Left forelimb (tissue), 1 donor: Measurements from ENCODE around the gene SMIM1.
"Not testable (repeated sequence)": the region's sequence is repeated elsewhere in the genome, so short reads cannot be mapped to it uniquely, and the experiment has no call there.

Experiments
- DNase-seq: peaks from one replicate; pipeline ENCODE4 v3.0.0-alpha.2; 2018; ENCODE audit warnings: low spot score

The SMIM1 gene

DNA sequence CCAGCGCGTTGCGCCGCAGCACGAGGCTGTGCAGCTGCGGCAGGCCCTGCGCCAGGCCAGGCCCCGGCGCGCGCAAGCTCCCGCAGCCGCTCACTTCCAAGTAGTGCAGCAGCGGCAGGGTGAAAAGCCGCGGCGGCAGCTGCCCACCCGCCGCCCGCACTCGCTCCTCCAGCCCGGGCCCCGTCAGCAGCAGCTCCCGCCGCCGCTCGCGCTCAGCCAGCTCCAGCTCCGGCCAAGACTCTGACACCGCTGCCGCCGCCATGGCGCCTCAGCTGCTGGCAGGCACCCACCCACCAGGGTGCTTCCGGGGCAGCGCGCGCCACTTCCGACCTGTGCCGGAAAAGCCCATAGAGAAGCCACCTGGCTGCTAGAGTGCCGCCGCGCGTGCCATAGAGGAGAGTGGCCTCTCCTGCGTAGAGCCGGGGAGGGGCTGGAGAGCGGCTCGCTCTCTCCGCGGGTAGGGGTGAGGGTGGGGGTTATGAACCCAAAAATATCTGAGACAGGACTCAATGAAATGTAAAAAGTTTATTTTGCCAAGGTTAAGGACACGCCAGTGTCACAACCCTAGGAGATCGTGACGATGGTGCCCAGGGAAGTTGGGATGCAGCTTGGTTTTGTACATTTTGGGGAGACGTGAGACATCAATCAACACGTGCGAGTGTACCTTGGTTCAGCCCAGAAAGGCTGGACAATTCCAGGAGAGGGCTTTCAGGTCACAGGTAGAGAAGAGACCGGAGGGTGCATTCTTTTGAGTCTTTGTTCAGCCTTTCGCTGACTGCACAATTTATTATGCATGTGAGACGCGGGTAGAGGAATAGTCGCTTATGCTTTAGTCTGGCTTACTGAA, 23.9 kb downstream of the SMIM1 start, which contains the start of gene LRRC47:
LRRC47 (minus strand) TSS at position 284 of the 847 bp plus-strand sequence; CDS start at position 262, 22 bp downstream.
- DNase-seq, result peak; percentile 95

DNA sequence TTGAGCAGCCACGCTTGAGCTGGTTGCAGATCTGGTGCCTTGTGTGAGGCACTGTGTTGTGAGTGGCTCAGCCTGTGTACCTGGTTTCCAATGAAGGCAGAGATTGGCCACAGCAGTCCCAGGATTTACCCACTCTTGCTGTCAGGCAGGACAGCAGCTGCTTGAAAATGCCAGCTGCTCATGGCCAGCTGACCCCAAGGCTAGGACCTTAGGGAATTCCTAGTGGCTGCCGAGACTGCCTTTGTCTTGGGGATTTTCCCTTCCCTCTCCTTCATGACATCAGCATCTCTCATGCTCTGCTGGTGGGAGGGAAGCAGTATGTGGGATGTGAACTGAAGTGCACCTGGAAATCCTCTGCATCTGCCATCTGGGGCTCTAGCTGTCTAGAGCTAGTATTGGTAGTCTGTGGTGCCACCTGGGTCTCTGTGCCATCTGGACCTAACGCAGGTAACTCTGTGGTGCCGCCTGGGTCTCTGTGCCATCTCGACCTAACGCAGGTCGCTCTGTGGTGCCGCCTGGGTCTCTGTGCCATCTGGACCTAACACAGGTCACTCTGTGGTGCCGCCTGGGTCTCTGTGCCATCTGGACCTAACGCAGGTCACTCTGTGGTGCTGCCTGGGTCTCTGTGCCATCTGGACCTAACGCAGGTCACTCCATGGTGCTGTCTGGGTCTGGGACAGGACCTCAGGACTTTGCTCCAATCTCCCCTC, 27.6 kb downstream of the SMIM1 start:
- no peak for DNase-seq

DNA sequence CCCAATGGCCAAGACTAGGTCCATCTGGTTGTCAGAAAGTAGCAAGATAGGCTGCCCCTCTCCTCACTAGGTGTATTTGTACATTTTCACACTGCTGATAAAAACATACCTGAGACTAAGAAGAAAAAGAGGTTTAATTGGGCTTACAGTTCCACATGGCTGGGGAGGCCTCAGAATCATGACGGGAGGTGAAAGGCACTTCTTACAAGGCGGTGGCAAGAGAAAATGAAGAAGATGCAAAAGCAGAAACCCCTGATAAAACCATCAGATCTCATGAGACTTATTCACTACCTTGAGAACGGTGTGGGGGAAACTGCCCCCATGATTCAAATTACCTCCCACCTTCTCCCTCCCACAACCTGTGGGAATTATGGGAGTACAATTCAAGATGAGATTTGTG, 28.2 kb downstream of the SMIM1 start:
- not testable (repeated sequence) for DNase-seq

DNA sequence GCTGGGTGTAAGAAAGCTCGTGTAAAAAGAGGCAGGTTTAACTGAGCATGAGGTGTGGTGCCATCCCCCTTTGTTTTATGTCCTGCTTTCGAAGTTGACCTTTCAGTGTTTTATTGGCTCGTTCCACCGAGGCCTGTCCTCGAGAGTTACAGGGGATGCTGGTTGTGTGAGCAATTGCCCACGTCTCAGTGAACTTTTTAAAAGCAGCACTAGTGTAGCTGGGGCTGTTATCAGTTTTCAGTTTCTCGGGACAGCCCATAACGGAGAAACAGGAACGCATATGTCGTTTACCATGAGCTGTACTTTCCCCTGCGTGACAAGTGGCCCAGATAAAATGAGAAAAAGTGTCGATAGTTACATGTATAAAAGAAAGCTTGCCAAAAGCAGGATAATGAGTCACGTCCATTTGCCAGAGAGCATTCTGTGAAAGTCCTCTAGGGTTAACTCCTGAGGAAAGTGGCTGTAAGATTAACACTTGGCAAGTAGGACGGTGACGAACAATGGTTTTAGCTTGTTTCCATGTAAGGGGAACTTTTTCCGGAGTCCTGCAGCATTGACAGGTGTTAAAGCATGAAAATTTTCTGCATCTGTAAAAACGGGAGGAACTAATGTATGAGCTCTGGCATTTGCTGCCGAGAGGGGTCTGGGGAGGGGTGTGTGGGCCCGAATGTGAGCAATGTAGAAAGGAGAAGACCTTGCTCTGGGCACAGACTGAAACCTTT, 31.5 kb downstream of the SMIM1 start:
- no peak for DNase-seq

DNA sequence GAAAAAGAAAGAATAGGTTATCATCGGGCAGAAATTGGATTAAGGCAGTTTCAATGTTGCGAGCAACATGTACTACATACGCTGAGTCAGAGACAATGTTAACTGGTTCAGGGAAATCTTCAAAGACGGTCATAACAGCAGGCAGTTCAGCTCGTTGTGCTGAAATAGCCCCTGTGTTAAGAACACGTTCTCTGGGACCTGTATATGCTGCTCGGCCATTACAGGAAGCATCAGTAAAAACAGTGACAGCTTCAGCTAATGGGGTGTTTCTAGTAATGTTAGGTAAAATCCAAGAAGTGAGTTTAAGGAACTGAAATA, 32.0 kb downstream of the SMIM1 start:
- DNase-seq, result not testable (repeated sequence)

DNA sequence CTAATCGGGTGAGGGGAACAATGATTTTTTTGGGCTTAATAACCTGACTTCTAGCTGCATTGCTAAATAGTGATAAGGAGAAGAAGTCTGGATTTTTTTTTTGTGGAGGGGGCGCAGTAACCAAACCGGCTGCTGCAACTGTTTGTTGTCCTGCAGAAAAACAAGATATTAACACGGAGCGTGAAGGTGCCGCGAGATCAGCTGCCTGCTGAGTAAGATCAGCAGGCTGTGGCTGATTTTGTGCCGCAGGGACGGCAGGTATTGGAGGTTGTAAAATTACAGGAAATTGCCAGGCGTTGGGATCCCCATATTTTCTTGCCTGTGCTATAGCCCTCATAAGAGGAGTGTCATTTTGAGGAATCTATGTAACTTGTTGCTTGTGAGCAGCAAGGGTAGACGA, 32.5 kb downstream of the SMIM1 start:
- no peak for DNase-seq

DNA sequence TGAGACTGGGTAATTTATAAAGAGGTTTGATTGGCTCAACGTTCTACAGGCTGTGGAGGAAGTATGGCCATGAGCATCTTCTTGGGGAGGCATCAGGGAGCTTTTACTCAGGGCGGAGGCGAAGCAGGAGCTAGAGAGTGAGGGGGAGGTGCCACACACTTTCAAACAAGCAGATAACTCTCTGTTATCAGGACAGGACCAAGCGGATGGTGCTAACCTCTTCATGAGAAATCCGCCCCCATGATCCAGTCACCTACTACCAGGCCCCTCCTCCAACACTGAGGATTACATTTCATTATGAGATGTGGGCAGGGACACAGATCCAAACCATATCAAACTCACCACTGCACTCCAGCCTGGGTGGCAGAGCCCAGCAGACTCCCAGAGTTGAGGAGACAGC, 35.2 kb downstream of the SMIM1 start:
- peak; percentile 11 for DNase-seq

DNA sequence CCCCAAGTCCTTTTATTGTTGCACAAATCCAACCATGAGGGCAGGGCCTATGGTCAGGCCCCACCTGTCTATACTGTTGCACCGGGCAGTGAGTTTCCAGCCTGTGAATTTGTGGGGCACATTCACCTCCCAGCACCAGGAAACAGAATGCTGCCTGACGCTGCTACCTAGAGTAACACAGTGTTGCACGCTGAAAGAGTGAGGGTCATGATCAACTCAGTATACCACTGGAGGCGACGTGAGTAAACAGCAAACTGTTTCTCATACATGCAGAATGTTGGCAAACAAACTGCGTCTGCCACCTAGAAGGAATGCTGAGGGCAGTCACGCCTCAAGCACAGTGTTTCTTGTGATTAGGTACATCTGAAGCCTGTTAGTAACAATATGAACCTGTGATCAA, 37.1 kb downstream of the SMIM1 start:
- DNase-seq, result no peak

DNA sequence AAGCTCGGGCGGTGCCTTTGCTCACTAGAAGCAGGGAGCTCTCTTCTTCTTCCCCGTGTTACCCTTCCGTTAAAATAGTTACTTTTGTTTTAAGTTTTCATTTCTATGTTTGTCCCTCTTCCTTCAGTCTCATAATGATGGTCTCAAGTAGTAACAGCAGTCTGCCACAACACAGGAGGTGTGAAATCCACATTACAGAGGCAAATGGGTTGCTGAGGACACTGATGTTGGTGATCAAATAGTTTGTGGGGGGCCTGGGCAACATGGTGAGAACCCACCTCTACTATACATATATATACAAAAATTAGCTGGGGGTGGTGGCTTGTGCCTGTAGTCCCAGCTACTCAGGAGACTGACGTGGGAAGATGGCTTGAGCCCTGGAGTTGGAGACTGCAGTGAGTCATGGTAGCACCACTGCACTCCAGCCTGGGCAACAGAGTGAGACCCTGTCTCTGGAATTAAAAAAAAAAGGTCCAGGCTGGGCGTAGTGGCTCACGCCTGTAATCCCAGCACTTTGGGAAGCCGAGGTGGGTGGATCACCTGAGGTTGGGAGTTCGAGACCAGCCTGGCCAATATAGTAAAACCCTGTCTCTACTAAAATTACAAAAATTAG, 37.7 kb downstream of the SMIM1 start:
- peak; percentile 30 for DNase-seq

DNA sequence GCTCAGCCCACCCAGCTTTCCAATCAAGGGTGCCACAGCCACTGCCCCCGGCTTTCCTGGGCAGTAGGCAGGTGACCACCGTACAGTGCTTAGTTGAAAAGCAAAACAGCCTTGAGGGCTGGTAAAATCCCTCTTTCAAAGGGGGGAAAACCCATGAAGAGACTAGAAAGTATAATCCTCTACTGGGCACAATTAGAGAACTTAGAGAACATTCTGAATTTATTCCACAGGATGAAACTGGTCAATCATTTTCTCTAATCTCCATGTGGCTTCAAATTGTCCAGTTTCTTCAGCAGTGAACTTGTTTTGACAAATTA, 39.0 kb downstream of the SMIM1 start:
- no peak for DNase-seq

DNA sequence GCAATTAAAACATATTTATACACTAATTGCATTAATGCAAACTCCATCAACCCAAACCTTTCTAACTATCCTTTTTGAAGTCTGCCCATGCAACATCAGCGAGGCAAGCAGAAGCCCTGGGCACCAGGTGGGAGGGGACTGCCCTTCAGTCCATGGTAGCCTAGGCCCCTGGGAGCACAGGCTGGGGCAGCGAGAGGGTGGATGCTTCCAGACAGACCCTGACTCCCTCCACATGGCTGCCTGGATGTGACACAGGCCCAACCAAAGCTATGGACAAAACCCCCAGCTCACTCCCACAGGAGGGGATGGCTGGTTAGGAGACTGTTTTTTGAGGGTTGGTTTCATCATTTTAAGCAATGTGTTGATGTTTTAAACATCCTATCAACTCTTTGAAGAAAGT, 41.5 kb downstream of the SMIM1 start:
- peak; percentile 22 for DNase-seq

DNA sequence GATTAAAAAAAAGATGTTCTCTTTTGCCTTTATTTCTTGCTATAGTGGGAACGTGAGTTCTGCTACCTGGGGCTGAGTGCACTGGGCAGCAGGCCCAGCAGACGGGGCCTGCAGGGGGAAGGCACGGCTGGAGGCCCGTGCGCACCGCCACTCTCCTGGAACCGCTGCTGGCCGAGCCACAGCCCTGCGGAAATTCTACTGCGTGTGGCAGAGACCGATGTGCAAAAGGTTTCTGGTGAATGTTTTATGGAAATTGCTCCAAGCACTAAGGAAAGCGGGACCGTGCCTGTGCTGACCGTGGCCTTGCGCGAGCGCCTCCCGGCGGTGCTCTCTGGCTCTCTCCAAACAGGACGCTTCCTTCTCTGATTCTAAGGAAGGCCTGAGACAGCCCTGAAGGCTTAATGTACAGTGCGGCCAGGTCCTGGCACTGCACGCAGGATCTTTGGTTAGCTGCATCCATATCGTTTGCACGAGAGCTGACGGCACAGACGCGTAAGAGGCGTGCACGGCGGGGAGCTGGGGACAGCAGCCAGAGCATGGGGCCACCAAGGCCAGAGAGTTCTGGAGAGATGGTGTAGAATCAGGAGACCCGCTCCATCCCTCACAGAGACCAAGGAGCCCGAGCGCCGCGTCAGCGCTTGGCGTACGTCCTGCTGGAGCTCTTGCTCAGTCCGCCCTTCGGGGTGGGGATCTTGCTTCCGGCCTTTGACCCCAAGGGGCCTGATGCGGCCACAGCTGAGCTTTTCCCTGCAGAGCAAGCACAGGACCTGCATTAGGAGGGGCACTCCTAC, 42.4 kb downstream of the SMIM1 start:
- peak; percentile 62 for DNase-seq

DNA sequence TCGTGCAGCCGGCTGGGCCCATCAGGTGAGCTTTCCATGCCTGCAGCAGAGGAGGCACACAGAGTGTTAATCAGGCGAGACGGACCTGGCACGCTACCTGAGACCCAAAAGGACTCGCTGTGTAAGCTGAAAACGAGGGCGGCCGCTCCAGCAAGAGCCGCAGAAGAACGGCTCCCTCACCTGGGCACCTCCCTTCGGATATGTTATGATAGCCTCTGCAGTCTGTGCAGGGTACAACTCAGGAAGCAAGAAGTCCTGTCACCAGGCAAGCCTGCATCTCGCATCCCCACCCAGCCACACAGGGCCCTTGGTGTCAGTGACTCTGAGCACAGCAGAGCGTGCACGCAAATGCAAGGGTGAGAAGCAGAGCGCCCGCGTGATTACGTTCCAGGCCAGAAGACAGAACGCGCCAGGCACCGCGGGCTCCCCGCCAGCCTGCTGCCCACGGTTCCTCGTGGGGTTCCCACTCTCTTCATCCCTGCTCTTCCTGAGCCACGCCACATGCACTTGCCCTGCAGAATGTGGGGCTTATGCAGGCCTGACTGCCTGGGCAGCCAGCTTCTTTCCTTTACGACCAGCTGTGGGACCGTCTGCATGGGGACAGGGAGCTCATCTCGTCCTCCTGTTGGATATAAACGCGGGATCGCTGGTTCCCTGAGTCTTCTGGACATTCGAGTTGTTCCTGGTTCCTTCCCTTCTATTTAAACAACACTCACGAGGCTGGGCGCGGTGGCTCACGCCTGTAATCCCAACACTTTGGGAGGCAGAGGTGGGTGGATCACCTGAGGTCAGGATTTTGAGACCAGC, 44.0 kb downstream of the SMIM1 start:
- no peak for DNase-seq

DNA sequence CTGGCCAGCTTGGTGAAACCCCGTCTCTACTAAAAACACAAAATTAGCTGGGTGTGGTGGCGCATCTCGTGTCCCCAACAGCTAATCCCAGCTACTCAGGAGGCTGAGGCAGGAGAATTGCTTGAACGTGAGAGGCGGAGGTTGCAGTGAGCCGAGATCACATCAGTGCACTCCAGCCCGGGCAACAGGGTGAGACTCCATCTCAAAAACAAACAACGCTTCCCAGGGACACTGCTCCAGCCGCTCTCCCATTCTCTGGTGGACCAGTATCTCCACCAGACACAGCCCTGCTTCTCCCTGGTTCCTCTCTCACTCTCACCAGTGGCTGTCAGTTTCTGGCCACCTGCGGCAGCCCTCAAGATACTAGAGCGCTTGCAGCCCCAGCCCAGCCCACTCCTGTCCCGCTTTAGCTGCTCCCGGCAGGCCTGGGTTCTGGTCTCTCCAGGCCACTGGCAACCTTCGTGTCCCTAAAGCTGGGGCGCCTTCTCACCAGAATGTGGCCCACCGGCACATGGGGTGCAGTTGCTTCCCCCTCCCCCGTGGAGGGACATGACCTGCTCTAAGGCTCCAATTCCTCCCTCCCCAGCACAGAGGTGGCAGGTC, 44.7 kb downstream of the SMIM1 start:
- DNase-seq, result no peak

DNA sequence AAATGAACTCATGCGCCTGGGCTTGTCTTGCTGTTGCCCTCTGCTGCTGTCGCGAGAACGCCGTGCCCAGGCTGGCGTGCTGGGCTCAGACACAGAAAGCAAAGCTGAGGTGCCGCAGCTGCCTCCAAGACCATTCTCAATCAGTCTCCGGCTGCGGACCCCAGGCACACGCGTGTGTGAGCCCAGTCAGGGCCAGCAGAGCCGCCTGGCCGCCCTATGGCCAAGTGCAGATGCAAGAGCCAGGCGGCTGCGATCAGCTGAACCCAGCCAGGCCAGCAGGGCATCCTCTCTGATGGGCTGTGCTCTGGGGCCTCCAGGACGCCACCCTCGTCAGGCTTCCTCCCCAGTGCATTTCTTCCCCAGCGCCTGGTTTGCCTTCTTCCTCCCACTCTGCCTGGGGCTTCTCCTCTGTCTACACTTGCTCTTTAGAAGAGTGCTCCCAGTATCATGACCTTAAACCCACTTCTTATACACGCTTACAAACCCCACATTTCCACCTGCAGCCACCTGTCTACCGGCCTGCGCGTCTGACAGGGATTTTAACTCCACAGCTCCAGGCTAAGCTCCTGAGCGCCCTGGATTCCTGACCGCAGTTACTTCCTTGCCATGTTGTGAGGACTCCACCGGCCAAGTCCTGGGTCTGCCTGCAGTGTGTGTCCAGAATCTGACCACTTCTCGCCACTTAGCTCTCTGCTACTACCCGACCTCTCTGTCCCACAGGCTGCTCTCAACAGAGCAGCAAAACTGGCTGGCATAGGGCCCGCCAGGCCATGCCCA, 45.5 kb downstream of the SMIM1 start:
- DNase-seq, result no peak

DNA sequence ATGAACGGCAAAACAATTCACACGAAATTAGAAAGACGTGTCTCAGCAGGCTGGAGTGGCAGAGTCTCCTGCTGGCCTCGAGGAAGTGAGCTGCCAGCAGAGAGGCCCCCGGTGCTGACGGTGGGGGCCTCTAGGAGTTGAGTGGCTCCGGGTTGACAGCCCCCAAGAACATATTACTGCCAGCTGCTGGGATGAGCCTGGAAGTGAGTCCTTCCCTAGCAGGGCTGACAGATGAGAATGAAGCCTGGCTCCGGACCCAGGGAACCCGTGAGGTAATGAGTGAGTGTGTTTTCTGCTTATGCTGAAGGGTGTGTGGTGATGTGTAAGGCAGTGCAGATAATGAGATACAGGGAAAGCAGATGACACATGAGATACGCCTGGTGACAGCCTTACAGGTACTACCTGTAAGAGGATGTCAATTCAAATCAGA, 47.2 kb downstream of the SMIM1 start:
- DNase-seq, result no peak

DNA sequence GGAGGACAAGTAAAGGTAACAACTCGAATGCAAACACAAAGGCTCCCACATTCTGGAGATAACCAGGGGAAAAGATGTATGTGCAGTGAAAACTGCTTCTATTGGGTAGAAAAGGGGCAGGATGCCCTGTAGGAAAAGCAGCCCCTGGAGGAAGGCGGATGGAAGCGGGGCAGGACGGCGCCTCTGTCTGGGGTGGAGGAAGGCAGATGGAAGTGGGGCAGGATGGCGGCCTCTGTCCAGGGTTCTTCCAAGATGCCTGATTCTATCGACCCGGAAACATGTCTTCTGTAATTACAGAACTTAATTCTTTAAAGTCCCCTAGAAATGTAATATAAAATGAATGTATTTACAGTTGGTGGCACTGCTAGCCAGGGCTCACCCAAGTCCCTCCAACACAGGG, 47.8 kb downstream of the SMIM1 start:
- peak; percentile 53 for DNase-seq

DNA sequence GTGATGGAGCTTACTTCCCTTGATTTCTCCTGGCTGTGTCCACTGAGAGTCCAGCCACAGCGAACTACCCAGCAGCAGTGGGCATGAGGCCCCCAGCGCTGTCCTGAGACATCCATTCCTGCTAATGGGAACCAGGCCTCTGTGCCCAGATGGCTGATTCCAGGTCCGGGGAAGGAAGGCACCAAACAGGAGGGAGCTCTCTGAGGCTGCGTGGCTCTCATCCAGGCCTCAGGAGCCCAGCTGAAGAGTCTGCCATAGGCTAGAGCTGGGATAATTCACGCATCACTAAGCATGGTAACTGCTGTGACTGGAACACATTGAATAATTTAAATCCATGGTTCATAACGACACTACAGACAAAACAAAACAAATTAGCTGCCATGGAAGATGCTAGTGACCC, 48.5 kb downstream of the SMIM1 start:
- DNase-seq, result peak; percentile 64

DNA sequence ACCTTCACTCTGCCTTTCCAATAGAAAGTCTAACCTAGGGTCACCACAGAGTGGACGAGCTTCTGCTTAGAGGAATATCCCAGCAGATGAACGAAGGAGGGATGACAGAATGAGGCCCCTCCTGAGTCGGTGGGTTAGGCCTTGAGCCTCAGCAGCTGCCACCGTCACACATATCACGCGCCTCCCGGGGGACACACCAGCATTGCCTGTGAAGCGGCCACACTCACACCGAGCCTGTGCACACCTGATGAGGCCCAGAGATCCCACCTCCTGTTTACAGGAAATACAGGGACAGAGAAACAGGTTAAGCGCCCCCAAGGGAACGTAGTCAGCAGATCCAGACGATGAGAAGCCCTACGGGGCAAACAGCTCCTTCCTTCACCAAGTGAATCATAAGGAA, 48.9 kb downstream of the SMIM1 start:
- peak; percentile 55 for DNase-seq

DNA sequence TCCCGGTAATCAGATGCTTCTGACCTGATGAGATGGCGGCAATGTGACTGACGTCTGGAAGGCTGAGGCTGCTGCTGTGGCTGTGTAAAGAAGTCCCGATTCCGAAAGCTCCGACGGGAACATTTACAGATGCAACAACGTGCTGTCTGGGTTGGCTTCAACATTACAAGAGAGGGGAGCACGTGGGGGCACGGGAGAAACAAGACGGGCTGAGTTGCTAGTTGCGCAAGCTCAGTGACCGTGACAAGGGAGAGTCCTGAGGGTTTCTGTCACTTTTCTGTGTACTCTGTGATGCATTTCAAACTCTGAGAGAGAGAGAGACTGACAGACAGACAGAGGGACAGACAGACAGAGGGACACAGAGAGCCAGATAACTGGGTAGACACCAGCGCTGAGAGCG, 49.4 kb downstream of the SMIM1 start:
- peak; percentile 51 for DNase-seq
